ENCODE data around the gene OTUD1. TPM values are rescaled to one million over a fixed set of nuclear protein-coding genes. Genes with fewer than 3 reads are reported as not detected.
A peak's percentile ranks its signal among the peaks of the same experiment; 100 is the strongest.
"Not testable (repeated sequence)": the region's sequence is repeated elsewhere in the genome, so short reads cannot be mapped to it uniquely, and the experiment has no call there.

Gene OTUD1
- polyA plus RNA-seq (ENCODE audit: insufficient read length in 3 of 3), result 10 to 100 TPM; 24.3 to 29.7 (median 28.4) TPM

- peak; percentile 69 to 82 (median 82) for DNase-seq (ENCODE audit: low read depth in 3 of 3, low spot score in 2 of 3)
These were observed at the start of gene OTUD1 for GRCh38 chr10:23438547-23439451. TSS of gene OTUD1 (plus strand) at chr10:23439075. CDS start at chr10:23439458, 383 bp downstream.

- not testable (repeated sequence) for DNase-seq (ENCODE audit: low read depth in 3 of 3, low spot score in 2 of 3)
These were observed 48.5 kb upstream of the OTUD1 start for GRCh38 chr10:23390408-23390807.

GRCh38 chr10:23390809-23391208 lies 48.1 kb upstream of the OTUD1 start:
- no peak for DNase-seq (ENCODE audit: low read depth in 3 of 3, low spot score in 2 of 3)

- no peak for DNase-seq (ENCODE audit: low read depth in 3 of 3, low spot score in 2 of 3)
These were observed 47.1 kb upstream of the OTUD1 start for GRCh38 chr10:23391821-23392220.

GRCh38 chr10:23395017-23395416 lies 43.9 kb upstream of the OTUD1 start:
- no peak for DNase-seq (ENCODE audit: low read depth in 3 of 3, low spot score in 2 of 3)

GRCh38 chr10:23396695-23397094 lies 42.2 kb upstream of the OTUD1 start:
- no peak for DNase-seq (ENCODE audit: low read depth in 3 of 3, low spot score in 2 of 3)

- DNase-seq (ENCODE audit: low read depth in 3 of 3, low spot score in 2 of 3), result no peak
These were observed 39.2 kb upstream of the OTUD1 start for GRCh38 chr10:23399701-23400144.

GRCh38 chr10:23402856-23403255 lies 36.0 kb upstream of the OTUD1 start:
- DNase-seq (ENCODE audit: low read depth in 3 of 3, low spot score in 2 of 3), result no peak

GRCh38 chr10:23403278-23403677 lies 35.6 kb upstream of the OTUD1 start:
- no peak for DNase-seq (ENCODE audit: low read depth in 3 of 3, low spot score in 2 of 3)

- no peak for DNase-seq (ENCODE audit: low read depth in 3 of 3, low spot score in 2 of 3)
These were observed 35.2 kb upstream of the OTUD1 start for GRCh38 chr10:23403719-23404118.

GRCh38 chr10:23404461-23404980 lies 34.4 kb upstream of the OTUD1 start:
- DNase-seq (ENCODE audit: low read depth in 3 of 3, low spot score in 2 of 3), result no peak

GRCh38 chr10:23405540-23405939 lies 33.3 kb upstream of the OTUD1 start:
- DNase-seq (ENCODE audit: low read depth in 3 of 3, low spot score in 2 of 3), result no peak

GRCh38 chr10:23406409-23406808 lies 32.5 kb upstream of the OTUD1 start:
- no peak for DNase-seq (ENCODE audit: low read depth in 3 of 3, low spot score in 2 of 3)

- DNase-seq (ENCODE audit: low read depth in 3 of 3, low spot score in 2 of 3), result no peak
These were observed 30.4 kb upstream of the OTUD1 start for GRCh38 chr10:23408330-23408976.

GRCh38 chr10:23412223-23412622 lies 26.7 kb upstream of the OTUD1 start:
- no peak for DNase-seq (ENCODE audit: low read depth in 3 of 3, low spot score in 2 of 3)

GRCh38 chr10:23413629-23414089 lies 25.2 kb upstream of the OTUD1 start:
- DNase-seq (ENCODE audit: low read depth in 3 of 3, low spot score in 2 of 3), result no peak

- no peak for DNase-seq (ENCODE audit: low read depth in 3 of 3, low spot score in 2 of 3)
These were observed 24.2 kb upstream of the OTUD1 start for GRCh38 chr10:23414658-23415057.

- DNase-seq (ENCODE audit: low read depth in 3 of 3, low spot score in 2 of 3), result no peak
These were observed 21.6 kb upstream of the OTUD1 start for GRCh38 chr10:23417254-23417653.

GRCh38 chr10:23418051-23418681 lies 20.7 kb upstream of the OTUD1 start:
- no peak for DNase-seq (ENCODE audit: low read depth in 3 of 3, low spot score in 2 of 3)

GRCh38 chr10:23419201-23419600 lies 19.7 kb upstream of the OTUD1 start:
- DNase-seq (ENCODE audit: low read depth in 3 of 3, low spot score in 2 of 3), result no peak
